HG02852 (cell line): ENCODE data around the gene SCN1B.
A peak's percentile ranks its signal among the peaks of the same experiment; 100 is the strongest.
"Not testable (repeated sequence)": the region's sequence is repeated elsewhere in the genome, so short reads cannot be mapped to it uniquely, and the experiment has no call there.

Source experiments
- ATAC-seq: cut with Tn5 transposase; IDR thresholded peaks from one replicate; pipeline ENCODE4 v1.9.1; 2021; ENCODE audit warnings: mild to moderate bottlenecking, moderate library complexity; ENCODE audit not compliant: unreplicated experiment

SCN1B gene

DNA sequence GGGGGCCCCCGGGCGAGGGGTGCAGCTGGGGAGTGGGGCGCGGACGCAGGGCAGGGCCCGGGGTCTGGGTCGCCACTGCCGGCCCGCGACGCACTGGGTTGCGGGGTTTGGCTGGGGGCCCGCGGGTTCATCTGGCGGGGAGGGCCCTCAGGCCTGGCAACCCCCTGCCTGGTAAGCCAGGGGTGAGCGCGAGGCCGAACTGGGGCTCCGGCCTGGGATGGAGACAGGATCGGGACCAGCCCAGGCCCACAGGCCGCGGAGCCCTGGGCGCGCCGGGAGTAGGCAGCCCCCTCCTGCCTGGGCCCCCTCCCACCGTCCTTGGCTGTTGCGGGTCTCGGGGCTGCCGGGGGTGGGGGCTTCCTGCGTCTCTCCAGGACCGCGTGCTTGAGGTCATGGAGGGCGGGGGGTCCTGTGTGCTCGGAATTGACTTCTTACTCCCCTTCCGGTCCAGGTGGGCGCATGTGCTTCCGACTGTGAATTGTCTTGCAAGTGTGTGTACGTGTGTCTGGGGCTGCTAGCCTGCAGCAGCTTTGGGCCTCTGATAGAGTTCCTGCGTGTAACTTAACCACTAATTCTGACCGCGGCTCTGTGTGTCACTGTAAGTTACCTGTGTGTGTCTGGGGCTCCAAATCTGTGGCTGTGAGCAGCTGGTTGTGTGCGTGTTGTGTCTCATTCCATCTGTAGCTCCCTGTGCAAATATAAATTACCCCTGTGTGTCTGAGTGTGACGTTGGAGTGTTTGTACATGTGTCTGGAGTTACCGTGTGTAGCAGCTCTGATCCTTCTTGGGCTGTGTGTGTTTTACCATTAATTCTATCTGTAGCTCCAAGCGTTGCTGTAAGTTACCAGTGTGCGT lies 29.4 kb upstream of the SCN1B start:
- ATAC-seq: peak; percentile 13

DNA sequence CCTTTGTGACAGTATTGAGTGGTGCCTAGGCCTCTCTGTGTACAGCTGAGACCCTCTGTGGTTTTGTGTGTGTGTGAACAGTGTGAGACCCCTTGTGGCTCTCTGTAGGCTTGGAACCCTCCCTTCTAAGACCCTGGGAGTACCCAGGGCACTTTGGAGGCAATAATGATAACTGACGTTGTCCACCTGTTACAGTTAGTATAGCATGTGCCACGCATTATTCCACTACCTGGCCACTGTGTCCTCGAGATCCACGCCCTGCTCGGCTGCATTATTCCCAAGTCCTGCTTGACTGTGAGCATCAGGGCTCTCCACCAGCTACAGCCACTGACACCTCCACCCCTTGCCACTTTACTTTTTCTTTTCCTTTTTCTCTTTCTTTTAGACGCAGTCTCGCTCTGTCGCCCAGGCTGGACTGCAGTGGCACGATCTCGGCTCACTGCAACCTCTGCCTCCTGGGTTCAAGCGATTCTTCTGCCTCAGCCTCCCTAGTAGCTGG lies 28.2 kb upstream of the SCN1B start:
- ATAC-seq: no peak

DNA sequence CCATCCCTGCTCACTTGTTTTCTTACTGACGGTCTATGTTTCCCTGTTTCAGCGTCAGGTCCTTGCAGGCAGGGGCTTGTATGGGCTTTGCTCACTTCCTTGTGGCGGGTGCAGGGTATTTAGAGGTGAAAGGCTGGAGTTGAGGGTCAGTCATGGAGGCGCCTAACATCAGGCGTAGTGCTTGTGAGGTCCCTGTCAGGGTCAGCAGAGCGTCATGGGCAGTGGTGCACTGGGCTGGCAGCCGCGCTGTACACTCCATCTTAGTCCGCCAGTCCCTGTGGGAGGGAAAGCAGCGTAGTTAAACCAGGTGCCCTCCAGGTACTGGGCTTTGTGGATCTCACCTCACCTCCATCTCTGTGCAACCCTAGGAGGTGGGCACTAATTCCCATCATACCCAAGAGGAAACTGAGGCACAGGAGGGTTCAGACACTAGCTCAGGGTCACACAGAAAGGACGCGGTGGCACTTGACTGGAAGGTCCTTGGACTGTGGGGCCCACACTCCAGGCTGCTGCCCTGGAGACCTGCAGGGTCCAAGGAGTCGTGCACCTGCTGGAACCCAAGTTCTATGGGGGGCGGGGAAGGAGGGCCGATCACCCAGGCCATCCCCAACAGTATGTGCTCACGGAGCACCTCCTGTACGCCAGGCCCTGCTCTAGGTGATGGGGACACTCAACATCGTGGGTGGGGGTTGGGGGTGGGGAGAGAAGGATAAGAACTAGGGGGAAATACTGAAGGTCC lies 25.6 kb upstream of the SCN1B start:
- no peak for ATAC-seq

DNA sequence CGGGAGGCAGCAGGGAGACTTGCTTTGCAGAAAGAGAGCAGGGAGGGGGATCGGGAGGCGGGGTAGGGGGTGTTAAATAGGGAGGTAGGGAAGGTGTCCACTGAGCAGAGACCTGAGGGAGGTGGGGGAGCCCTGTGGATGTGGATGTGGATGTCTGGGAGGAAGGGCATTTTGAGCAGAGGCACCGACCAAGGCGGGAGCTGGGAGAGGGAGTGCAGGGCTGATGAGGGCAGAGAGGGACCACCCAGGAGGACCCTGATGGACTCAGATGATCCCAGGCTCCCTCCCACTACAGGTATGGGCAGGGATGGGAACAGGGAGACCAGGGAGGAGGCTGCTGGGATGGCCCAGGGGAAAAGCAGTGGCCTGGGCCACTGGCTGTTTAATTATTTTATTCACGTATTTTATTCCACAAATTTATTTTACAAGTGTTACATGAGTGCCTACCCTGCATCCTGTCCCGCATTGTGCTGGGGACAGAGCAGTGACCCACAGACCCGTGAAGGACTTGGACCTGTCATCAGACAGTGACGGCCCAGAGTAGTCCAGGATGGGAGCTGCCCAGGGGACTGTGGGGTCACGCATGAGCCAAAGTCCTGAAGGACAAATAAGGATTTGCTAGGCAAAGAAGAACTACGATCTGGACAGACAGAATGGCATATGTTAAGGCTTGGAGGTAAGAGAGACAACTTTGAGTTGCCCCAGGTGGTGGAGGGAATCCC lies 24.9 kb upstream of the SCN1B start:
- no peak for ATAC-seq

DNA sequence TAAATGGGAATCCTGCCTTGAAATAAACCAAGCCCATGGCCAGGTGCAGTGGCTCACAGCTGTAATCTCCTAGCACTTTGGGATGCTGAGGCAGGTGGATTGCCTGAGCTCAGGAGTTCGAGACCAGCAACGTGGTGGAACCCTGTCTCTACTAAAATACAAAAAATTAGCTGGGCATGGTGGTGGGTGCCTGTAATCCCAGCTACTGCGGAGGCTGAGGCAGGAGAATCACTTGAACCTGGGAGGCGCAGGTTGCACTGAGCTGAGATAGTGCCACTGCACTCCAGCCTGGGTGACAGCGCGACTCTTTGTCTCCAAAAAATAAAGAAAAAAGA lies 24.3 kb upstream of the SCN1B start:
- ATAC-seq: not testable (repeated sequence)

DNA sequence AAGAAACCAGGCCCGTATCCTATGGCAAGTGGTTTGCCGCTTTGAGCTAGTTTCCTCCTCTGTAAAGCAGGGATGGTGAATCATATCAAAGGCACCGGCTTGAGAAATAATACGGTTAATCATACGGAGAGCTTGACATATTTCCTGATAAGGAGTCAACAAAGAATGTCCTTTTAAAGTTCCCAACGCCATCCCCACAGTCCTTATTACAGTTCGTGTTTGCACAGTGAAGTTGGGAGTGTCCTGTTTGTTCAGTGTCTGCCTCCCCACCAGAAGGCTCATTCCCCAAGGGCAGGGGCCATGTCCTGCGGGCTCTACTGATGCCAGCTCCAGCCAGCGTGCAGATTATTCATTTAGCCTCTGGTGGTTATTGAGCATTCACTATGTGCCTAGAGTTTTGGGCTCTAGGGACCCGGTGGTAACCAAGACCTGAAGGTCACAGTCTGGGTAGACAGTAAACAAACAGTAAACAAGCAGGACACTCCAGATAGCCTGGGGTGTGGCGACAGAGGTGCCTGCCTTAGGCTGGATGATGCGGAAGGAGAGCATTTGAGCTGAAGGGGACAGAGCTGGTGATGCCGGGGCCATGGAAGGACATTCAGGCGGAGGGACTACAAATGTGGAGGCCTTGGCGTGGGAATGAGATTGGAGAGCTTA lies 23.8 kb upstream of the SCN1B start:
- no peak for ATAC-seq

DNA sequence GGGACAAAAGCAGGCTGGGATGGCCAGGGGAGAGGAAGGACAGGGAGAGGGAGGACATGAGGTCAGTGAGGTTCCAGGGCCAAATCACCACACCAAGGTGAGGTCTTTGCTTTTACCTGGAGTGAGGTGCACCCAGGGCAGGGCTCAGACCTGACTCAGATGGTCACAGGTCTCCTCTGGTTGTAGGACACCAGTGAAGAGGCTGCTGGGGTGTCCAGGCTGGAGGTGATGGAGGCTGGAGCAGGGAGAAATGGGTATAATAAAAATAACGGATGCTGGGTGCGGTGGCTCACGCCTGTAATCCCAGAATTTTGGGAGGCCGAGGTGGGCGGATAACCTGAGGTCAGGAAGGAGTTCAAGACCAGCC lies 23.3 kb upstream of the SCN1B start:
- no peak for ATAC-seq

DNA sequence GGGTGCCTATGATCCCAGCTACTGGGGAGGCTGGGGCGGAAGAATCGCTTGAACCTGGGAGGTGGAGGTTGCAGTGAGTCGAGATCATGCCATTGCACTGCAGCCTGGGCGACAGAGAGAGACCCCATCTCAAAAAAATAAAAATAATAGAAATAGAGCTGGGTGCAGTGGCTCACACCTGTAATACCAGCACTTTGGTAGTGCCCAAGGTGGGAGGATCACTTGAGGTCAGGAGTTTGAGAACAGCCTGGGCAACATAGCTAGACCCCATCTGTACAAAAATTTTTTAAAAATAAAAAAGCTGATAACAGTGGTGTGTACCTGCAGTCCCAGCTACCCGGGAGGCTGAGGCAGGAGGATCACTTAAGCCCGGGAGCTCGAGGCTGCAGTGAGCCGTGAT lies 22.8 kb upstream of the SCN1B start:
- not testable (repeated sequence) for ATAC-seq

DNA sequence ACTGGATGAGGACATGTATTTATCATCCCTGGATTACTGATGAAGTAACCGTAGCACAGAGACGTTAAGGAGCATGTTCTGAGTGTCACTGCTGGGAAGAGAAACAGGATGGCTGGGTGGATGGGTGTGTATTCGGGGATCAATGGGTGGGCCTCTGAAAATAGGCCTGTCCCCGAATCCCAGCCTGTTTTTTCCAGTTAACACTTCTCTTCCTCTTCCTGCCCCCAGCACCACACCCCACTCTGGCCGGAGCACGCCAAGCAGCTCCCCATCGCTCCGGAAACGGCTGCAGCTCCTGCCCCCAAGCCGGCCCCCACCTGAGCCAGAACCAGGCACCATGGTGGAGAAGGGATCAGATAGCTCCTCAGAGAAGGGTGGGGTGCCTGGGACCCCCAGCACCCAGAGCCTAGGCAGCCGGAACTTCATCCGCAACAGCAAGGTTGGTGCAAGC lies 21.4 kb upstream of the SCN1B start:
- ATAC-seq: no peak

DNA sequence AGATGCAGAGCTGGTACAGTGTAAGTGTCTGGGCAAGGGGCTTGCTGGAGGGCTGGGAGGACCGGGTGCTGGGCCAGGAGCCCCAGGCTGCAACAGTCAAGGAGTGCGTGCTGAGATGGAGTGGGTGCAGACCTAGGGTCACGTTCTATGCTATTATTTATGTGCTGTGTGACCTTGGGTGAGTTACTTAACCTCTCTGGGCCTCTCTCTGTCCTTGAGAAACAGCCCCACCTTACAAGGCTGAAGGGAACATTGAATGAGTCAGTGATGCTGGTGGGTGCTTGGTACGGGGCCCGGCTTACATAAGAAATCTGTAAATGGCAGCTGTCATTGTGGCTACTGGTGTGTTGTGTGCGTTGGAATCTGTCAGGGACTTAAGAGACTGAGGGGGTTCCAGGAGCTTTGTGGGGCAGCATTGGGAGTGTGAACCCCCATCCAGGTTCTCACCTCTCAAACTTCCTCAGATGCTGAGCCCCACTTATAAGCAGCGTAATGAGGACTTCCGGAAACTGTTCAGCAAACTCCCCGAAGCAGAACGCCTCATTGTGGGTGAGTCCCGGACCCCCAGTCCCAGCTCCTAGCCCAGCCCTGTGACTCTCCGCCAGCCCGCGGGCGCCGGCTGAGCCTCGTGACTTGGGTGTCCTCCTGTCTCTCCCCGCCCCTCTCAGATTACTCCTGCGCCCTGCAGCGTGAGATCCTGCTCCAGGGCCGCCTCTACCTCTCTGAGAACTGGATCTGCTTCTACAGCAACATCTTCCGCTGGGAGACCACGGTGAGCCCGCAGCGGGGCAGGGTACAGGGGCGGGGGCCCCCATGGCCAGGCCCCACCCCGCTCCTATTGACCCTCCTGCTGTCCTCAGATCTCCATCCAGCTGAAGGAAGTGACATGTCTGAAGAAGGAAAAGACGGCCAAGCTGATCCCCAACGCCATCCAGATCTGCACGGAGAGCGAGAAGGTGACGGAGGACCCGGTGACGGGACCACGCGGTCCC lies 20.6 kb upstream of the SCN1B start:
- no peak for ATAC-seq

DNA sequence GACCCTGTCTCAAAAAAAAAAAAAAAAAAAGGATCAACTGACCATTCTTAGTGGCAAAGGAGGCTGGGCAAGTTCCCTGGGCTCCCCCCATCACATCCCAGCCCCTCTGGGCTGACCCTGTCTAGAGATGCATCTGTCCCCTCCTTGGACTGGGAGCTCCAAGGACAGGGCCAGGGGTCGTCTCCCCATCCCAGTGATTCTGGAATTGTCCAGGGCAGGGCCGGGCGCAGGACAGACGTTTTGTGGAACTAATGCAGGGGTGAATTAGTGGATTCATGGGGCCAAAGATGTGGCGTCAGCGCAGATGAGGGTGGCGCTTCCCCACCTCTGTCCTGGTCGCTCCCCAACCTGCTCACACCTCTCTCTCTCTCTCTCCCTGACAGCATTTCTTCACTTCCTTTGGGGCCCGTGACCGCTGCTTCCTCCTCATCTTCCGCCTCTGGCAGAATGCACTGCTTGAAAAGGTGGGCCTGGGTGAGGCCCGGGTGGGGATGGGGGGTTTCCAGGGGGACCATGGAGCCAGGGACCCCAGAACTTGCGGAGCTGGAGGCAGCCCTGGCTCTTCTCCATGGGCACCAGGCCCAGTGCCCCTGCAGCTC lies 19.1 kb upstream of the SCN1B start:
- ATAC-seq: no peak

DNA sequence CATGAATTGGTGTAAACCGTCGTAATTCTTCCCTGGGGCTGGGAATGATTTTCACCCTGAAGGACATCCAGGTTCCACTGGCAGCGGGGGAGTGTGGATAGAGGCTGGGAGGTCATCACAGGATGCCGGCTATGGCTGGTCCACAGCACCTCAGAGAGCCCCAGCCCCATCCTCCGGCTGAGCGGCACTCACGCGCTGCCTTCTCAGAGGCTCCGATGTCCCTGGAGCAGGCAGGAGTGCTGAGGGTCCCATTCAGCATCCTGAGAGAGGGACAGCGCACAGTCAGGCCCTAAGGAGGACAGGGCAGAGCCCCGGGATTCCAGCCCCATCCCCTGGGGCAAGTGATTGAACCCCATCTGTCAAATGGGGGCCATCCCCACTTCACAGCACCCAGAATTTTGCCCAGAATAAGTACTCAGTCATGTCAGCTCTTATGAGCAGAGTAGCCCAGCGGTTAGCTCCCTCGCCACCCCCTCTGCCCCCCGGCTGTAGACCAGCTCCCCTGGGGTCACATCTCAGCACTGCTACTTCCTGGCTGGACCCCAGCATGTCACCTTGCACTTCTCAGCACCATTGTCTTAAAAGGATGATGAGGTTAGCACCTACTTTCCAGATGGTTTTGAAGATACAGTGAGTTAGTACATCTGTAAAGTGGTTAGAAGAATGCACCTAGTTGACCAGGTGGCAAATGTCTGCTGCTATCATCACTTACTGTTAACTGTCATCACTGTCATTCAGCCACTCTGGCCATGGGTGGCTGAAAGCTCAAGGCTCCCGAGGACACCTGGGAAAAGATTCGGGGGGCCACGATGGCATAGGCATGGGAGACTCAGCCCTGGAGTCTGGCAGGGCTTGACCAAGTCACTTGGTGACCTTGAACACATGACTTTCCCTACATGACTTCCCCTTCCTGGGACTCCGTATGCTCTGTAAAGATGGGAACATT lies 18.3 kb upstream of the SCN1B start:
- no peak for ATAC-seq

DNA sequence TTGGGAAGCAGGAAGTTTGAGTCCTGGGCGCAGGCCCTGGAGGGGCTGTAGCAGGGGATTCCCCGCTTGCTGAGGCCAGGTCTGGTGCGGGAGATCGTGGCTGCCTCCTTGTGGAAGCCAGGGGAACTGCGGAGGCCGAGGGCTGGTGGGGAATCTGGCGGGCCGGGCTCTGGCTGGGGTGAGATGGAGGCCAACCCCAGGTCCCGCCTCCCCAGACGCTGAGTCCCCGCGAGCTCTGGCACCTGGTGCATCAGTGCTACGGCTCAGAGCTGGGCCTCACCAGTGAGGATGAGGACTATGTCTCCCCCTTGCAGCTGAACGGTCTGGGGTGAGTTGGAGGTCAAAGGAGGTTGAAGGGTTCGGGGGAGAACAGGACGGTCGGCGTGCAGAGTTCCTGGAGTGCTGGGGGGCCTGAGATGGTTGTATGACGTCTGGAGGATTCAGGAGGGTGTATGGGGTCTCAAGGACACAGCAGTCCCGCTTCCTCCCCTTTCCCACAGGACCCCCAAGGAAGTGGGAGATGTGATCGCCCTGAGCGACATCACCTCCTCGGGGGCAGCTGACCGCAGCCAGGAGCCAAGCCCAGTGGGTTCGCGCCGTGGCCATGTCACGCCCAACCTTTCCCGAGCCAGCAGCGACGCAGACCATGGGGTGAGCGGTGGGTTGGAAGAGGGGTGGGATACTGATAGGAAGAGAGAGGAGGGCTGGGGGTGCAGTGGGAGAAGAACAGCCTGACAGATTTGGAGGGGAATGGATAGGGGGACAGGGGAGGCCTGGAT lies 17.0 kb upstream of the SCN1B start:
- no peak for ATAC-seq

DNA sequence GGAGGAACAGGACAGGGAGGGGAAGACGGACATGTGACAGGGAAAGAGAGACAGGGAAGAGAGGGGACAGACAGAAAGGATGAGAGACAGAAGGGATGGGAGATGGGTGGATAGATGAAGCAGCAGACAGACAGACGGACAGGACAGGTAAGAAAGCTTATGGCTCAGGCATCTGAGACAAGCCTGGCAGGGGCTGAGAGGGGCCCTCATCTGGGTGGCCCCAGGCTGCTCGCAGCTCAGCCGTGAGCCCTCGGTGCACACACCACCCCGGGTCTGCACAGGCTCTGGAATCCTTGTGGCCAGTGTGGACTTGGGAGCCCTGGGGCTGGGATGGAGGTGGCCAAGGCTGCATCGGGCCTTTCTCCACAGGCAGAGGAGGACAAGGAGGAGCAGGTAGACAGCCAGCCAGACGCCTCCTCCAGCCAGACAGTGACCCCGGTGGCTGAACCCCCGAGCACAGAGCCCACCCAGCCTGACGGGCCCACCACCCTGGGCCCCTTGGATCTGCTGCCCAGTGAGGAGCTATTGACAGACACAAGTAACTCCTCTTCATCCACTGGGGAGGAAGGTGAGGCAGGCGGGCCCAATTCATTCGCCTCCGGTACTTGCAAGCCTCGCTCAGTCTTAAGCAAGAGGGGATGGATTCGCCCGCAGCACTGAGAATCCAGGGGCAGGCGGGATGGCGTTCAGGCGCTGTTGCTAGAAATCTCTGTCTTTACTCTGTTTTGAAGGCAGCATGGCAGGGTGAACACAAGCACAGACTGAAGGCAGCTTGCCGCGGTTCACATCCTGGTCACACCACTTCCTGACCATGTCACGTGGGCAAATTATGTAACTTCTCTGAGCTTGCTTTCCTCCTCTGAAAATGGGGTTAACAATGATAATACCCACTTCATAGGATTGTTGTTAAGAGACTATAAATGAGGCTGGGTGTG lies 16.2 kb upstream of the SCN1B start:
- no peak for ATAC-seq

DNA sequence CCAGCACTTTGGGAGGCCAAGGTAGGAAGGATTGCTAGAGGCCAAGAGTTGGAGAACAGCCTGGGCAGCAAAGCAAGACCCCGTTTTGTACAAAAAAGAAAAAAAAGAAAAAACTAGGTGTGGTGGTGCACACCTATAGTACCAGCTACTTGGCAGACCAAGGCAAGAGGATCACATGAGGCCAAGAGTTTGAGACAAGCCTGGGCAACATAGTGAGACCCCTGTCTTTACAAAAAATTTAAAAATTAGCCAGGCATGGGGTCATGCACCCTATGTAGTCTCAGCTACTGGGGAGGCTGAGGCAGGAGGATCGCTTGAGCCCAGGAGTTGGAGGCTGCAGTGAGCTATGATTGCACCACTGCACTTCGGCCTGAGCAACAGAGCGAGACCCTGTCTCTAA lies 15.5 kb upstream of the SCN1B start:
- ATAC-seq: not testable (repeated sequence)

DNA sequence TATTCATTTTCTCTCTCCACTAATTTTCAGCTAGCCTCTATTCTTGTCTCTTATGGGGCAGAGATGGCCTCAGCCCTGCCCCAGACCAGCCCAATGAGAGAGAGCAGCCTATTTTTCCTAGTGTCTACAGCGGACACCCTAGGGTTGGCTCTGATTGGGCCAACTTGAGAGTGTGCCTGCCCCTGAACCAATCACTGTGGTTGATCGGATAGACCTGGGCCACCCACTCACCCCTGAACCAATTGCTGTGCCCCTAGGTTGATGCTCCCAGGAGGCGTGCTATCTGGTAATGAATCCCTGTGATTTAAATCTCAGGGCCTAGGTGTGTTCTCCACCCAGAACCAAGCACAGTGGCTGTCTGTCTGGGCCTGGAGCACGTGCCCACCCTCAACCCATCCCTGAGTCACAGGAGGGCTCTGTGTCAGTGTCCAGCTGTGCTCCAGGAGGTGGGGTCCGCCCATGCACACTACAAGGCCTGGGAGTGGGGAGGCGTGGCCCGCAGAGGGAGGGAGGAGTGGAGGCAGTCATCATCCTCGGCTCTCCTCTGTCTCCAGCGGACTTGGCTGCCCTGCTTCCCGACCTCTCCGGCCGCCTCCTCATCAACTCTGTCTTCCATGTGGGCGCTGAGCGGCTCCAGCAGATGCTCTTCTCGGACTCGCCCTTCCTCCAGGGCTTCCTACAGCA lies 14.9 kb upstream of the SCN1B start:
- ATAC-seq: no peak
